H9 (cell line): ENCODE data around the gene ARHGEF6. TPM values are rescaled to one million over a fixed set of nuclear protein-coding genes. Genes with fewer than 3 reads are reported as not detected.

Experiments used
- DNase-seq: peaks from one replicate; pipeline ENCODE4 v3.0.0-alpha.2; 2017
- H2AFZ ChIP-seq: one replicate; pipeline ENCODE4 v1.6.1; 2013; ENCODE audit warnings: mild to moderate bottlenecking, low read length, control low read depth, moderate library complexity
- H2AK5ac ChIP-seq: 2 replicates; pipeline ENCODE4 v1.6.1; 2013; ENCODE audit warnings: low read length, control low read depth, mixed read lengths; ENCODE audit not compliant: insufficient read length
- H2BK120ac ChIP-seq: one replicate; pipeline ENCODE4 v1.6.1; 2013; ENCODE audit warnings: low read depth, mild to moderate bottlenecking, low read length, control low read depth, inconsistent platforms; ENCODE audit not compliant: poor library complexity, severe bottlenecking
- H2BK12ac ChIP-seq: 2 replicates; pipeline ENCODE4 v1.6.1; 2013; ENCODE audit warnings: low read length, control low read depth, mixed read lengths, low read depth; ENCODE audit not compliant: insufficient read length
- H2BK15ac ChIP-seq: 2 replicates; pipeline ENCODE4 v1.6.1; 2013; ENCODE audit warnings: low read depth, low read length, control low read depth
- H2BK20ac ChIP-seq: one replicate; pipeline ENCODE4 v1.6.1; 2013; ENCODE audit warnings: low read depth, mild to moderate bottlenecking, low read length, control low read depth, inconsistent platforms; ENCODE audit not compliant: poor library complexity, severe bottlenecking
- H2BK5ac ChIP-seq: 2 replicates; pipeline ENCODE4 v1.6.1; 2013; ENCODE audit warnings: low read length, control low read depth, mixed read lengths; ENCODE audit not compliant: insufficient read length
- H3K14ac ChIP-seq: 2 replicates; pipeline ENCODE4 v1.6.1; 2013; ENCODE audit warnings: low read length, control low read depth; ENCODE audit not compliant: insufficient read depth
- H3K18ac ChIP-seq: 2 replicates; pipeline ENCODE4 v1.6.1; 2013; ENCODE audit warnings: low read depth, mild to moderate bottlenecking, mixed read lengths, low read length, control low read depth; ENCODE audit not compliant: insufficient read length
- H3K23ac ChIP-seq: 2 replicates; pipeline ENCODE4 v1.6.1; 2013; ENCODE audit warnings: low read length, control low read depth, mixed read lengths, low read depth; ENCODE audit not compliant: insufficient read length
- H3K23me2 ChIP-seq: 2 replicates; pipeline ENCODE4 v1.6.1; 2013; ENCODE audit warnings: low read depth, mild to moderate bottlenecking, mixed read lengths, low read length, control low read depth; ENCODE audit not compliant: insufficient read length, poor library complexity, severe bottlenecking
- H3K27ac ChIP-seq: 2 replicates; pipeline ENCODE4 v1.5.1; 2013; ENCODE audit warnings: low read length, control low read depth, mixed read lengths, low read depth; ENCODE audit not compliant: insufficient read length
- H3K27me3 ChIP-seq: 2 replicates; pipeline ENCODE4 v1.6.1; 2013; ENCODE audit warnings: low read length, control low read depth, inconsistent platforms; ENCODE audit not compliant: insufficient read depth
- H3K4ac ChIP-seq: 2 replicates; pipeline ENCODE4 v1.6.1; 2013; ENCODE audit warnings: low read depth, mild to moderate bottlenecking, control low read depth, inconsistent platforms, low read length, moderate library complexity
- H3K4me1 ChIP-seq: 2 replicates; pipeline ENCODE4 v1.6.1; 2013; ENCODE audit warnings: low read length, control low read depth, inconsistent platforms; ENCODE audit not compliant: insufficient read depth
- H3K4me2 ChIP-seq: 2 replicates; pipeline ENCODE4 v1.6.1; 2013; ENCODE audit warnings: low read length, control low read depth, mixed read lengths; ENCODE audit not compliant: insufficient read length, insufficient read depth
- H3K56ac ChIP-seq: 2 replicates; pipeline ENCODE4 v1.6.1; 2013; ENCODE audit warnings: low read depth, mild to moderate bottlenecking, mixed read lengths, low read length, control low read depth; ENCODE audit not compliant: insufficient read length
- H3K79me1 ChIP-seq: 2 replicates; pipeline ENCODE4 v1.6.1; 2013; ENCODE audit warnings: low read depth, mild to moderate bottlenecking, moderate library complexity, low read length, control low read depth, inconsistent platforms; ENCODE audit not compliant: insufficient read depth, poor library complexity, severe bottlenecking
- H3K79me2 ChIP-seq: 2 replicates; pipeline ENCODE4 v1.6.1; 2013; ENCODE audit warnings: low read length, control low read depth, inconsistent platforms; ENCODE audit not compliant: insufficient read depth
- H3K9ac ChIP-seq: 2 replicates; pipeline ENCODE4 v1.6.1; 2013; ENCODE audit warnings: low read length, control low read depth, mixed read lengths; ENCODE audit not compliant: insufficient read length; ENCODE audit errors: extremely low read depth
- H3K9me3 ChIP-seq: one replicate; pipeline ENCODE4 v1.6.1; 2013; ENCODE audit warnings: low read depth, low read length, inconsistent platforms; ENCODE audit not compliant: control insufficient read depth
- H3T11ph ChIP-seq: one replicate; pipeline ENCODE4 v1.6.1; 2013; ENCODE audit warnings: mild to moderate bottlenecking, low read length, control low read depth, inconsistent platforms
- H4K20me1 ChIP-seq: one replicate; pipeline ENCODE4 v1.6.1; 2013; ENCODE audit not compliant: control insufficient read depth, insufficient read length, insufficient read depth
- H4K5ac ChIP-seq: 2 replicates; pipeline ENCODE4 v1.6.1; 2013; ENCODE audit warnings: low read depth, mild to moderate bottlenecking, mixed read lengths, low read length, control low read depth; ENCODE audit not compliant: insufficient read length
- H4K8ac ChIP-seq: replicated peaks from 2 replicates; pipeline ENCODE4 v1.6.1; 2013; ENCODE audit warnings: low read length, control low read depth, mixed read lengths, low read depth; ENCODE audit not compliant: insufficient read length
- H4K91ac ChIP-seq: 2 replicates; pipeline ENCODE4 v1.6.1; 2013; ENCODE audit warnings: low read depth, mild to moderate bottlenecking, moderate library complexity, mixed read lengths, low read length, control low read depth; ENCODE audit not compliant: insufficient read length
- H3K27ac Mint-ChIP-seq, 3 experiments: 2 replicates in 2 of 3; 3 replicates in 1 of 3; pipeline ENCODE4 v1.8.0; 2020 to 2021; ENCODE audit warnings: mixed read lengths in 3 of 3, mild to moderate bottlenecking in 1 of 3, moderate library complexity in 1 of 3
- H3K27me3 Mint-ChIP-seq: 2 replicates; pipeline ENCODE4 v1.8.0; 2021; ENCODE audit warnings: low read depth, mild to moderate bottlenecking, moderate library complexity, mixed read lengths
- H3K36me3 Mint-ChIP-seq, 3 experiments: 2 replicates in 2 of 3; 3 replicates in 1 of 3; pipeline ENCODE4 v1.8.0; 2020 to 2021; ENCODE audit warnings: low read depth in 3 of 3, mixed read lengths in 3 of 3; ENCODE audit not compliant: insufficient read depth in 1 of 3
- H3K4me1 Mint-ChIP-seq, 2 experiments: 2 replicates each; pipeline ENCODE4 v1.8.0; 2020; ENCODE audit warnings: mixed read lengths in 2 of 2
- H3K4me3 Mint-ChIP-seq, 2 experiments: 2 replicates in 1 of 2; 3 replicates in 1 of 2; pipeline ENCODE4 v1.8.0; 2020 to 2021; ENCODE audit warnings: mild to moderate bottlenecking in 2 of 2, mixed read lengths in 2 of 2, moderate library complexity in 1 of 2
- H3K9me3 Mint-ChIP-seq, 2 experiments: 2 replicates in 1 of 2; 3 replicates in 1 of 2; pipeline ENCODE4 v1.8.0; 2020; ENCODE audit warnings: mild to moderate bottlenecking in 2 of 2, mixed read lengths in 2 of 2, moderate library complexity in 1 of 2
- WGBS: extraction: QIAGEN DNeasy Blood & Tissue Kit; methylation state at CpG from one replicate; pipeline ENCODE4 v1.1.7; 2013; ENCODE audit warnings: missing lambda C conversion rate, low lambda C conversion rate, mixed read lengths; ENCODE audit not compliant: insufficient read length; ENCODE audit errors: extremely low coverage; 5-methylcytosine and 5-hydroxymethylcytosine counted together
- total RNA-seq: library from RNA; stranded (reverse); gene quantifications from 2 replicates; pipeline ENCODE4 v1.2.1, GENCODE V29; 2021
- TF ChIP-seq, protein P1 (sequence below): fragments of 200-600 bp; sonication (generic); conservative IDR thresholded peaks from 3 replicates; pipeline ENCODE4 v1.8.0; 2021; ENCODE audit warnings: antibody characterized with exemption, mild to moderate bottlenecking

ARHGEF6 gene
- total RNA-seq, 1 experiment from 2014 or later: 3.6 TPM

DNA sequence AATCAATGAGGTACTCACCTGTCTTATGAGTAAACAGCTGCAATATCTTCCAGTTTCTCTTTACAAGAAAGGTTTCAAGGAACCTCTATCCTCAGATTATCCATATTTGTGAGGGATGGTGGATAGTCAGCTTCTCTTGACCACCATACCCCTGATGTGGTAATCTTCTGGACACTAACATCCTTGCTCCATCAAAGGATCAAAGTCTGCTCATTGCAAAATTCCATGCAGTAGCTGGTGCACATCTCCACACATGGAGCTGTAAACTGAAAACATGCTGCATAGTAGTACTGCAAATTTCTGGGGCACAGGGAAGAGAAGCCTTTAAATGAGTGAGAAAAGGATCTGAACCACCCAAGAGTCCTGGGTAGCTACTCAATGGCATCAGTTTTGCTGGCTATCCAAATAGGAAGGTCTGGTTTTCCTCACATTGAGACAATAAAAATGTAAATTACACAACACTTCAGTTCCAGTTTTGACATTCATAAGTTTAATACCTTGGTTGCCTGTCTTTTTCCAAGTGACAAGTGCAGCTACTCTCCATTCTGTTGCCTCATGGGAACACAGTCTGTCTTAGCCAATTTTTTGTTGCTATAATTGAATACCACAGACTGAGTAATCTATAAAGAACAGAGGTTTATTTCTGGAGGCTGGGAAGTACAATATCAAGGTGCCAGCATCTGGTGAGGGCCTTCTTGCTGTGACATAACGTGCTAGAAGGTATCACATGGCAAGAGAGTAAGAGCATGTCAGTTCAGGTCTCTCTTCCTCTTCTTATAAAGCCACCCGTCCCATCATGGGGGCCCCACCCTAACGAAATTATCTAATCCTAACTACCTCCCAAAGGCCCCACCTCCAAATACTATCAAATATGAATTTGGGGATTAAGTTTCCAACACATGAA is 34.4 kb upstream of the ARHGEF6 start:
- no peak overlapping the region for H3K56ac ChIP-seq
- peaks cover 0 to 11% (median 2%) of the 10 kb centered on the region in 3 experiments; a peak in 4 of 7 replicates for H3K36me3 Mint-ChIP-seq

More for the DNA sequence above, 34.4 kb upstream of the ARHGEF6 start:
- no peaks in the 10 kb centered on the region for H3K79me1 ChIP-seq
- WGBS: no CpG with 5 or more reads among the region's 3 CpGs
- H3T11ph ChIP-seq: no peak overlapping the region
- Mint-ChIP-seq H3K4me1 (no peaks in the 10 kb centered on the region), H3K9me3 (peaks cover 36 to 50% of the 10 kb centered on the region in 2 experiments), H3K27me3 (no peaks in the 10 kb centered on the region; the same call in 1 of the 2 replicates), H3K4me3 (no peak overlapping the region), H3K27ac (no peak overlapping the region)
- H3K4ac ChIP-seq: no peak overlapping the region
- no peak overlapping the region for H2BK120ac ChIP-seq
- DNase-seq: no peak
- no peak overlapping the region for H3K4me2 ChIP-seq
- H3K9me3 ChIP-seq: peaks cover 31% of the 10 kb centered on the region
- no peak overlapping the region for H3K27ac ChIP-seq
- no peak overlapping the region for H2BK20ac ChIP-seq
- H3K9ac ChIP-seq: no peak overlapping the region
- H2AFZ ChIP-seq: no peak overlapping the region
- TF ChIP-seq, protein P1, sequence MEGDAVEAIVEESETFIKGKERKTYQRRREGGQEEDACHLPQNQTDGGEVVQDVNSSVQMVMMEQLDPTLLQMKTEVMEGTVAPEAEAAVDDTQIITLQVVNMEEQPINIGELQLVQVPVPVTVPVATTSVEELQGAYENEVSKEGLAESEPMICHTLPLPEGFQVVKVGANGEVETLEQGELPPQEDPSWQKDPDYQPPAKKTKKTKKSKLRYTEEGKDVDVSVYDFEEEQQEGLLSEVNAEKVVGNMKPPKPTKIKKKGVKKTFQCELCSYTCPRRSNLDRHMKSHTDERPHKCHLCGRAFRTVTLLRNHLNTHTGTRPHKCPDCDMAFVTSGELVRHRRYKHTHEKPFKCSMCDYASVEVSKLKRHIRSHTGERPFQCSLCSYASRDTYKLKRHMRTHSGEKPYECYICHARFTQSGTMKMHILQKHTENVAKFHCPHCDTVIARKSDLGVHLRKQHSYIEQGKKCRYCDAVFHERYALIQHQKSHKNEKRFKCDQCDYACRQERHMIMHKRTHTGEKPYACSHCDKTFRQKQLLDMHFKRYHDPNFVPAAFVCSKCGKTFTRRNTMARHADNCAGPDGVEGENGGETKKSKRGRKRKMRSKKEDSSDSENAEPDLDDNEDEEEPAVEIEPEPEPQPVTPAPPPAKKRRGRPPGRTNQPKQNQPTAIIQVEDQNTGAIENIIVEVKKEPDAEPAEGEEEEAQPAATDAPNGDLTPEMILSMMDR: no peak
- no peak overlapping the region for H4K91ac ChIP-seq
- no peaks in the 10 kb centered on the region for H3K27me3 ChIP-seq
- no peaks in the 10 kb centered on the region for H3K79me2 ChIP-seq
- H2BK15ac ChIP-seq: no peak overlapping the region
- no peak overlapping the region for H3K23ac ChIP-seq
- no peak overlapping the region for H4K8ac ChIP-seq
- H4K20me1 ChIP-seq: no peaks in the 10 kb centered on the region
- H4K5ac ChIP-seq: no peak overlapping the region
- no peak overlapping the region for H3K18ac ChIP-seq
- no peak overlapping the region for H2BK12ac ChIP-seq
- no peak overlapping the region for H3K14ac ChIP-seq
- no peak overlapping the region for H2BK5ac ChIP-seq
- H2AK5ac ChIP-seq: no peak overlapping the region
- H3K4me1 ChIP-seq: no peaks in the 10 kb centered on the region
- H3K23me2 ChIP-seq: no peaks in the 10 kb centered on the region
